IMR-90 (cell line): ENCODE measurements around the gene PGBD5. TPM values are rescaled to one million over a fixed set of nuclear protein-coding genes. Genes with fewer than 3 reads are reported as not detected.

Experiments used
- ATAC-seq: fragments of 200-7000 bp; cut with Tn5 transposase; 2 replicates; pipeline ENCODE4 v1.9.1; 2020; ENCODE audit warnings: low read depth, mild to moderate bottlenecking, moderate library complexity
- BruUV-seq: library from RNA; stranded (reverse); fragments of 400-500 nt; replicated peaks from 2 replicates; lab custom pipeline; 2021; lab: Mats Ljungman, UMichigan
- CTCF ChIA-PET: fragments of 300-600 bp; formaldehyde crosslinking; extraction: SDS; loops from one replicate; lab custom pipeline; 2021; ENCODE audit warnings: antibody characterized with exemption; lab: Yijun Ruan, JAX
- POLR2A ChIA-PET: fragments of 300-600 bp; sonication (Branson Sonifier 250); formaldehyde crosslinking; loops from one replicate; lab custom pipeline; 2022; ENCODE audit warnings: antibody characterized with exemption; ENCODE audit not compliant: unreplicated experiment; lab: Charles Lee
- DNase-seq: peaks from one replicate; pipeline ENCODE4 v3.0.0; 2013
- H2AFZ ChIP-seq: replicated peaks from 2 replicates; pipeline ENCODE3; 2013; ENCODE audit warnings: low read length, mild to moderate bottlenecking; ENCODE audit not compliant: poor library complexity
- H2AK5ac ChIP-seq: 2 replicates; pipeline ENCODE4 v1.6.1; 2013; ENCODE audit warnings: low read depth, low read length, inconsistent platforms
- H2AK9ac ChIP-seq: replicated peaks from 2 replicates; pipeline ENCODE3; 2013; ENCODE audit warnings: mild to moderate bottlenecking, low read depth, low read length, moderate library complexity; ENCODE audit not compliant: poor library complexity
- H2BK120ac ChIP-seq: 2 replicates; pipeline ENCODE4 v1.6.1; 2013; ENCODE audit warnings: low read depth, low read length, inconsistent platforms
- H2BK15ac ChIP-seq: 3 replicates; pipeline ENCODE4 v1.6.1; 2013; ENCODE audit warnings: low read depth, low read length, inconsistent platforms
- H2BK20ac ChIP-seq: 2 replicates; pipeline ENCODE4 v1.6.1; 2013; ENCODE audit warnings: low read depth, mild to moderate bottlenecking, inconsistent platforms, low read length, moderate library complexity
- H2BK5ac ChIP-seq: 2 replicates; pipeline ENCODE4 v1.6.1; 2013; ENCODE audit warnings: mild to moderate bottlenecking, low read depth, low read length, inconsistent platforms; ENCODE audit not compliant: poor library complexity, severe bottlenecking
- H3K14ac ChIP-seq: replicated peaks from 2 replicates; pipeline ENCODE4 v1.6.1; 2013; ENCODE audit warnings: low read depth, low read length, inconsistent platforms
- H3K18ac ChIP-seq: 2 replicates; pipeline ENCODE4 v1.6.1; 2013; ENCODE audit warnings: low read depth, low read length, control low read depth
- H3K23ac ChIP-seq: 2 replicates; pipeline ENCODE4 v1.6.1; 2013; ENCODE audit warnings: low read depth, low read length, inconsistent platforms
- H3K27ac ChIP-seq: 2 replicates; pipeline ENCODE4 v1.5.1; 2013; ENCODE audit warnings: mild to moderate bottlenecking, control low read depth, low read length; ENCODE audit not compliant: insufficient read depth
- H3K27me3 ChIP-seq: 2 replicates; pipeline ENCODE4 v1.6.1; 2013; ENCODE audit warnings: low read length; ENCODE audit not compliant: control insufficient read depth, insufficient read depth
- H3K36me3 ChIP-seq: 2 replicates; pipeline ENCODE4 v1.6.1; 2013; ENCODE audit warnings: low read length, mixed read lengths; ENCODE audit not compliant: control insufficient read depth, insufficient read depth
- H3K4ac ChIP-seq: 2 replicates; pipeline ENCODE4 v1.6.1; 2013; ENCODE audit warnings: low read depth, low read length, inconsistent platforms
- H3K4me1 ChIP-seq: 2 replicates; pipeline ENCODE4 v1.6.1; 2013; ENCODE audit warnings: low read length, mixed read lengths; ENCODE audit not compliant: control insufficient read depth, insufficient read depth
- H3K4me2 ChIP-seq: 2 replicates; pipeline ENCODE4 v1.6.1; 2013; ENCODE audit warnings: low read depth, mild to moderate bottlenecking, control low read depth, low read length, moderate library complexity
- H3K4me3 ChIP-seq: 2 replicates; pipeline ENCODE4 v1.5.1; 2013; ENCODE audit warnings: low read depth, mild to moderate bottlenecking, control low read depth, low read length, moderate library complexity; ENCODE audit not compliant: insufficient read depth
- H3K56ac ChIP-seq: 2 replicates; pipeline ENCODE4 v1.6.1; 2013; ENCODE audit warnings: low read length, inconsistent platforms; ENCODE audit not compliant: insufficient read depth; ENCODE audit errors: extremely low read depth
- H3K79me1 ChIP-seq, 2 experiments: 2 replicates each; pipeline ENCODE4 v1.6.1; 2013; ENCODE audit warnings: low read length in 2 of 2, inconsistent platforms in 1 of 2, low read depth in 1 of 2
- H3K9ac ChIP-seq: 2 replicates; pipeline ENCODE4 v1.6.1; 2013; ENCODE audit warnings: low read depth, low read length, control low read depth
- H3K9me1 ChIP-seq: 2 replicates; pipeline ENCODE4 v1.6.1; 2013; ENCODE audit warnings: low read length, inconsistent platforms; ENCODE audit not compliant: insufficient read depth
- H3K9me3 ChIP-seq: 2 replicates; pipeline ENCODE4 v1.6.1; 2013; ENCODE audit warnings: low read length; ENCODE audit not compliant: control insufficient read depth, insufficient read depth
- H4K20me1 ChIP-seq: 2 replicates; pipeline ENCODE4 v1.6.1; 2013; ENCODE audit warnings: low read length, inconsistent platforms; ENCODE audit not compliant: insufficient read depth
- H4K5ac ChIP-seq: 2 replicates; pipeline ENCODE4 v1.6.1; 2013; ENCODE audit warnings: mild to moderate bottlenecking, low read depth, low read length, control low read depth
- H4K8ac ChIP-seq, 2 experiments: 2 replicates each; pipeline ENCODE4 v1.6.1; 2013; ENCODE audit warnings: low read depth in 2 of 2, low read length in 2 of 2, control low read depth in 1 of 2, inconsistent platforms in 1 of 2
- H4K91ac ChIP-seq: 2 replicates; pipeline ENCODE4 v1.6.1; 2013; ENCODE audit warnings: low read depth, low read length, inconsistent platforms; ENCODE audit not compliant: insufficient read depth
- CHD1 ChIP-seq: IDR thresholded peaks from 2 replicates; pipeline ENCODE4 v1.6.1; 2012; ENCODE audit warnings: low read depth, low read length, improper control_type of control experiment
- POLR2A ChIP-seq: IDR thresholded peaks from 2 replicates; pipeline ENCODE4 v1.6.1; 2012; ENCODE audit warnings: mild to moderate bottlenecking, low read depth, low read length
- WGBS, 2 experiments: methylation state at CpG; one replicate each; pipeline versions ENCODE4 v1.1.5 to v1.1.7; 2013; ENCODE audit warnings: missing lambda C conversion rate in 2 of 2; ENCODE audit not compliant: insufficient read length in 1 of 2; ENCODE audit errors: extremely low coverage in 2 of 2; 5-methylcytosine and 5-hydroxymethylcytosine counted together
- dilution Hi-C: fragments of 300-500 bp; cut with HindIII; formaldehyde crosslinking; loops from one replicate; pipeline ENCODE4 v1.14.3; 2018; ENCODE audit warnings: low sequenced_read_pairs; ENCODE audit not compliant: unreplicated experiment
- in situ Hi-C: fragments of 300-500 bp; cut with MboI; formaldehyde crosslinking; loops from 3 replicates; pipeline ENCODE4 v1.14.3; 2019; ENCODE audit warnings: low sequenced_read_pairs, inconsistent platforms, mixed read lengths
- intact Hi-C: fragments of 100-400 bp; cut with micrococcal nuclease; formaldehyde crosslinking; loops from 2 replicates; pipeline ENCODE4 v1.10.0; 2022
- polyA plus RNA-seq, 3 experiments: library from polyadenylated mRNA; depleted of rRNA; stranded (reverse); fragments of >200 nt; gene quantifications; 2 replicates each; pipeline ENCODE4 v1.2.3, GENCODE V29; 2012; ENCODE audit warnings: low replicate concordance in 1 of 3
- total RNA-seq: library from RNA; depleted of rRNA; stranded (reverse); fragments of >200 nt; gene quantifications from 2 replicates; pipeline ENCODE4 v1.2.3, GENCODE V29; 2012
- TF ChIP-seq, protein P1 (sequence below): conservative IDR thresholded peaks from 2 replicates; pipeline ENCODE4 v1.5.1; 2012; ENCODE audit warnings: mild to moderate bottlenecking, low read depth, low read length, improper control_type of control experiment

The PGBD5 gene
- total and polyA plus RNA-seq, 2 of the 4 experiments (the other 2 are of a cell fraction): 0.18 to 0.36 TPM

GRCh38 chr1:230319014-230319747 lies 107.0 kb downstream of the PGBD5 start:
- Histone ChIP-seq H3K9ac (no peak overlapping the region), H2AK5ac (no peak overlapping the region), H3K4me2 (no peak overlapping the region), H2AFZ (no peak overlapping the region), H4K5ac (no peak overlapping the region), H3K4me3 (no peak overlapping the region), H3K4ac (no peak overlapping the region), H3K79me1 (no peaks in the 10 kb centered on the region), H2BK15ac (no peak overlapping the region), H3K14ac (no peak overlapping the region), H3K27ac (no peak overlapping the region), H3K9me1 (no peaks in the 10 kb centered on the region), H3K9me3 (no peaks in the 10 kb centered on the region), H2BK5ac (no peak overlapping the region), H2AK9ac (no peak overlapping the region), H2BK20ac (no peak overlapping the region), H2BK120ac (no peak overlapping the region), H3K36me3 (no peaks in the 10 kb centered on the region), H4K91ac (no peak overlapping the region), H4K20me1 (no peaks in the 10 kb centered on the region), H3K27me3 (no peaks in the 10 kb centered on the region; the same call in 1 of the 2 replicates), H3K4me1 (no peaks in the 10 kb centered on the region), H3K23ac (no peak overlapping the region), H4K8ac (no peak overlapping the region), H3K56ac (no peak overlapping the region), H3K18ac (no peak overlapping the region)
- ATAC-seq (no peak), DNase-seq (no peak)
- CTCF ChIA-PET: no interaction called here
- TF ChIP-seq CHD1: no peak
- TF ChIP-seq, protein P1, sequence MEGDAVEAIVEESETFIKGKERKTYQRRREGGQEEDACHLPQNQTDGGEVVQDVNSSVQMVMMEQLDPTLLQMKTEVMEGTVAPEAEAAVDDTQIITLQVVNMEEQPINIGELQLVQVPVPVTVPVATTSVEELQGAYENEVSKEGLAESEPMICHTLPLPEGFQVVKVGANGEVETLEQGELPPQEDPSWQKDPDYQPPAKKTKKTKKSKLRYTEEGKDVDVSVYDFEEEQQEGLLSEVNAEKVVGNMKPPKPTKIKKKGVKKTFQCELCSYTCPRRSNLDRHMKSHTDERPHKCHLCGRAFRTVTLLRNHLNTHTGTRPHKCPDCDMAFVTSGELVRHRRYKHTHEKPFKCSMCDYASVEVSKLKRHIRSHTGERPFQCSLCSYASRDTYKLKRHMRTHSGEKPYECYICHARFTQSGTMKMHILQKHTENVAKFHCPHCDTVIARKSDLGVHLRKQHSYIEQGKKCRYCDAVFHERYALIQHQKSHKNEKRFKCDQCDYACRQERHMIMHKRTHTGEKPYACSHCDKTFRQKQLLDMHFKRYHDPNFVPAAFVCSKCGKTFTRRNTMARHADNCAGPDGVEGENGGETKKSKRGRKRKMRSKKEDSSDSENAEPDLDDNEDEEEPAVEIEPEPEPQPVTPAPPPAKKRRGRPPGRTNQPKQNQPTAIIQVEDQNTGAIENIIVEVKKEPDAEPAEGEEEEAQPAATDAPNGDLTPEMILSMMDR: no peak
- TF ChIP-seq POLR2A: no peak
- POLR2A ChIA-PET: no interaction called here
- BruUV-seq: no TSS peak
- 89% methylated on average over 3 of the region's 17 CpGs; no CpG with 5 or more reads in 1 of the 2 experiments for WGBS, 2 experiments
- in situ Hi-C loops (loop anchor here (10.0 to 25.0 kb wide), 2 partner anchors 654 to 1057 kb away; partner anchors contain the start of gene RAB4A), intact Hi-C loops (loop anchor here (10.0 kb wide), 1 partner anchor 1064 kb away; no protein-coding TSS in a partner anchor), dilution Hi-C loops (no loop called here)
